ENCODE data around the gene CST9L.

CST9L gene

DNA sequence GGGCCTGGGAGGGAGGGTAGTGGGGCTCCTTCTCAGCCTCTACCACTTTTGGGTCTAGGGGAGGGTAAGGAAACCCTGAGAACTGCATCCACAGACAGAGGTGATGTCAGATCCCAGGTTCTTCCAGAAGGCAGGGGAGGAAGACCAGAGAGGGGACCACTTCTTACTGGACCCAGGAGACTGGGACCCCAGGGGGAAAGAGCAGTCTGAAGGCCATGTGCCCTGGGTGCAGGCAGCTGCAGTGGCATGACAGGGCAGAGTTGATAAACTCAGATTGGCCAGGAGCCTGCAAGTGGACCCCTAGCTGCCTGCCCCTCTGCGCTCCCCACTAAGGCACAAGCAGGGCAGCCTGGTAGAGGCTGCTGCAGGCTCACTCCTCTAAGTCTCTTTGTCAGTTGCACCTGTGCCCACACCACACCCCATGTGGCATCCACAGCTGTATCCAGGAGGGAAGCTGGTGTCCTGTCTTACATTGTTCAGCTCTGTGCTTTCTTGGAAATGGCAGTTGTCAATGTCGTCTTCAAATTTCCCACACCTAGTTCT is 2.7 kb downstream of the CST9L start:
- Histone ChIP-seq H3F3A (ENCODE audit: control insufficient read depth, insufficient read depth) (no peaks in the 10 kb centered on the region), H3K36me3 (ENCODE audit: control insufficient read depth, low read length) (no peaks in the 10 kb centered on the region), H4K20me1 (ENCODE audit: control insufficient read depth, insufficient read depth, low read depth, low read length) (no peaks in the 10 kb centered on the region), H3K79me2 (ENCODE audit: control insufficient read depth, low read length) (no peaks in the 10 kb centered on the region), H3K9me3 (ENCODE audit: control insufficient read depth, insufficient read depth, low read length) (no peaks in the 10 kb centered on the region), H3K27ac (ENCODE audit: low read depth, low read length) (no peak overlapping the region), H3K4me2 (ENCODE audit: low read length) (no peak overlapping the region), H3K27me3 (ENCODE audit: control insufficient read depth, low read length) (no peaks in the 10 kb centered on the region), H3K4me1 (ENCODE audit: control insufficient read depth, low read length) (no peaks in the 10 kb centered on the region), H3K4me3 (ENCODE audit: low read length) (no peak overlapping the region), H3K9me2 (replicated peaks; ENCODE audit: control insufficient read depth, low read length) (no peaks in the 10 kb centered on the region)
- TF ChIP-seq, protein P1, sequence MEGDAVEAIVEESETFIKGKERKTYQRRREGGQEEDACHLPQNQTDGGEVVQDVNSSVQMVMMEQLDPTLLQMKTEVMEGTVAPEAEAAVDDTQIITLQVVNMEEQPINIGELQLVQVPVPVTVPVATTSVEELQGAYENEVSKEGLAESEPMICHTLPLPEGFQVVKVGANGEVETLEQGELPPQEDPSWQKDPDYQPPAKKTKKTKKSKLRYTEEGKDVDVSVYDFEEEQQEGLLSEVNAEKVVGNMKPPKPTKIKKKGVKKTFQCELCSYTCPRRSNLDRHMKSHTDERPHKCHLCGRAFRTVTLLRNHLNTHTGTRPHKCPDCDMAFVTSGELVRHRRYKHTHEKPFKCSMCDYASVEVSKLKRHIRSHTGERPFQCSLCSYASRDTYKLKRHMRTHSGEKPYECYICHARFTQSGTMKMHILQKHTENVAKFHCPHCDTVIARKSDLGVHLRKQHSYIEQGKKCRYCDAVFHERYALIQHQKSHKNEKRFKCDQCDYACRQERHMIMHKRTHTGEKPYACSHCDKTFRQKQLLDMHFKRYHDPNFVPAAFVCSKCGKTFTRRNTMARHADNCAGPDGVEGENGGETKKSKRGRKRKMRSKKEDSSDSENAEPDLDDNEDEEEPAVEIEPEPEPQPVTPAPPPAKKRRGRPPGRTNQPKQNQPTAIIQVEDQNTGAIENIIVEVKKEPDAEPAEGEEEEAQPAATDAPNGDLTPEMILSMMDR (IDR thresholded peaks at IDR 0.05; ENCODE audit: low read depth, low read length, poor library complexity, severe bottlenecking), result no peak
- TF ChIP-seq EZH2phosphoT487 (IDR thresholded peaks at IDR 0.05; ENCODE audit: borderline replicate concordance, low read length), result no peak

DNA sequence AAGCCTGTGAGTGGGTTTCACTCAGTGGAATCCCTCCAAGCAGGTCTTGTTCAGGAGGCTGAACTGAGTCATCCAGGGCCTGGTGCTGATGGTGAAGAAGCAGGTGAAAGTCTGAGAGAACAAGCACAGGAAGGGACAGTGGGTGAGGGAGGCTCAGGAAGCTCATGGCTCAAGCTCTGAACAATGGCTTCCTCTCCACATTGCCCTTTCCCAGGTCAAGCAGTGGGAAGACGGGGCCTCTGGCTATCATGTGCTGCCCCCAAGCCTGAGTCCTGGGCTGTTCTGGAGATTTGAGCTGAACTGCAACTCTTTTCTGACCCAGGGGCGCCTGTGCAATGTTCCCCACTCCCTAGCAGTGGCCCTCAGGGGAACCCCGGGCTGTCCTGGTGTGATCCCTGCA is 3.4 kb downstream of the CST9L start:
- Histone ChIP-seq H3K79me2 (ENCODE audit: control insufficient read depth, low read length) (no peaks in the 10 kb centered on the region), H3F3A (ENCODE audit: control insufficient read depth, insufficient read depth) (no peaks in the 10 kb centered on the region), H3K36me3 (ENCODE audit: control insufficient read depth, low read length) (no peaks in the 10 kb centered on the region), H3K27me3 (ENCODE audit: control insufficient read depth, low read length) (no peaks in the 10 kb centered on the region), H3K9me3 (ENCODE audit: control insufficient read depth, insufficient read depth, low read length) (no peaks in the 10 kb centered on the region), H3K4me1 (ENCODE audit: control insufficient read depth, low read length) (no peaks in the 10 kb centered on the region), H3K4me3 (ENCODE audit: low read length) (no peak overlapping the region), H3K9me2 (replicated peaks; ENCODE audit: control insufficient read depth, low read length) (no peaks in the 10 kb centered on the region), H4K20me1 (ENCODE audit: control insufficient read depth, insufficient read depth, low read depth, low read length) (no peaks in the 10 kb centered on the region), H3K27ac (ENCODE audit: low read depth, low read length) (no peak overlapping the region), H3K4me2 (ENCODE audit: low read length) (no peak overlapping the region)
- TF ChIP-seq, protein P1 (IDR thresholded peaks at IDR 0.05; ENCODE audit: low read depth, low read length, poor library complexity, severe bottlenecking), result no peak
- no peak for TF ChIP-seq EZH2phosphoT487 (IDR thresholded peaks at IDR 0.05; ENCODE audit: borderline replicate concordance, low read length)

- H3K9me2 ChIP-seq (replicated peaks; ENCODE audit: control insufficient read depth, low read length), result no peaks in the 10 kb centered on the region
- no peaks in the 10 kb centered on the region for H3K4me1 ChIP-seq (ENCODE audit: control insufficient read depth, low read length)
These were observed 5.5 kb downstream of the CST9L start for GRCh38 chr20:23562721-23563342.

More at GRCh38 chr20:23562721-23563342, 5.5 kb downstream of the CST9L start:
- no peak for TF ChIP-seq EZH2phosphoT487 (IDR thresholded peaks at IDR 0.05; ENCODE audit: borderline replicate concordance, low read length)
- TF ChIP-seq, protein P1 (IDR thresholded peaks at IDR 0.05; ENCODE audit: low read depth, low read length, poor library complexity, severe bottlenecking), result no peak
- Histone ChIP-seq H3K4me3 (ENCODE audit: low read length) (no peak overlapping the region), H3K36me3 (ENCODE audit: control insufficient read depth, low read length) (no peaks in the 10 kb centered on the region), H3K27ac (ENCODE audit: low read depth, low read length) (no peak overlapping the region), H3F3A (ENCODE audit: control insufficient read depth, insufficient read depth) (no peaks in the 10 kb centered on the region), H3K27me3 (ENCODE audit: control insufficient read depth, low read length) (no peaks in the 10 kb centered on the region), H3K79me2 (ENCODE audit: control insufficient read depth, low read length) (no peaks in the 10 kb centered on the region), H3K4me2 (ENCODE audit: low read length) (no peak overlapping the region), H3K9me3 (ENCODE audit: control insufficient read depth, insufficient read depth, low read length) (no peaks in the 10 kb centered on the region), H4K20me1 (ENCODE audit: control insufficient read depth, insufficient read depth, low read depth, low read length) (no peaks in the 10 kb centered on the region)
